Measurements from ENCODE around the gene VTN.

VTN gene

DNA sequence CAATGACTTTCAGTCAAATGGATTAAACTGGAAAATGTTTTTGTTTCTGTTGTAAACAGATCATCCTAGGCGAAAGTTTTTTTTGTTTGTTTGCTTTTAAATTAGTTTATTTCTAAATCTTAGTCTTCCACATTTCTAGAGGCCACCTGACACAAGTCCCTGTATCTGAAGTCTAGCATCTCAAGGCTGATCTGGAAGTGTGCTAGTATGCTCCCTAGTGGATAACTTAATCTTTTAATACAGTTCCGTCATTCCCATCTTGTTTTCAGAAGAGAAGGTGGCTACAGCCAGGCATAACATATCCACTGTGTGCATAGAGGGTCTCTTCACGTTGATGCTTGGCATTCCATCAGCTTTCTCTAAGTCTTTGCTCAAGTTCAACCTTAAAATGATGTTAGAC, 42.4 kb downstream of the VTN start:
- DNase-seq (ENCODE audit: low read depth), result no peak
- TF ChIP-seq, protein P1, sequence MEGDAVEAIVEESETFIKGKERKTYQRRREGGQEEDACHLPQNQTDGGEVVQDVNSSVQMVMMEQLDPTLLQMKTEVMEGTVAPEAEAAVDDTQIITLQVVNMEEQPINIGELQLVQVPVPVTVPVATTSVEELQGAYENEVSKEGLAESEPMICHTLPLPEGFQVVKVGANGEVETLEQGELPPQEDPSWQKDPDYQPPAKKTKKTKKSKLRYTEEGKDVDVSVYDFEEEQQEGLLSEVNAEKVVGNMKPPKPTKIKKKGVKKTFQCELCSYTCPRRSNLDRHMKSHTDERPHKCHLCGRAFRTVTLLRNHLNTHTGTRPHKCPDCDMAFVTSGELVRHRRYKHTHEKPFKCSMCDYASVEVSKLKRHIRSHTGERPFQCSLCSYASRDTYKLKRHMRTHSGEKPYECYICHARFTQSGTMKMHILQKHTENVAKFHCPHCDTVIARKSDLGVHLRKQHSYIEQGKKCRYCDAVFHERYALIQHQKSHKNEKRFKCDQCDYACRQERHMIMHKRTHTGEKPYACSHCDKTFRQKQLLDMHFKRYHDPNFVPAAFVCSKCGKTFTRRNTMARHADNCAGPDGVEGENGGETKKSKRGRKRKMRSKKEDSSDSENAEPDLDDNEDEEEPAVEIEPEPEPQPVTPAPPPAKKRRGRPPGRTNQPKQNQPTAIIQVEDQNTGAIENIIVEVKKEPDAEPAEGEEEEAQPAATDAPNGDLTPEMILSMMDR (IDR thresholded peaks at IDR 0.05; ENCODE audit: low read depth, low read length, missing control alignments), result no peak
- in situ Hi-C loops (cut with HindIII; ENCODE audit: low sequenced_read_pairs), result no loop called here
- no peak overlapping the region for H3K4me3 ChIP-seq (ENCODE audit: low read depth, low read length)

DNA sequence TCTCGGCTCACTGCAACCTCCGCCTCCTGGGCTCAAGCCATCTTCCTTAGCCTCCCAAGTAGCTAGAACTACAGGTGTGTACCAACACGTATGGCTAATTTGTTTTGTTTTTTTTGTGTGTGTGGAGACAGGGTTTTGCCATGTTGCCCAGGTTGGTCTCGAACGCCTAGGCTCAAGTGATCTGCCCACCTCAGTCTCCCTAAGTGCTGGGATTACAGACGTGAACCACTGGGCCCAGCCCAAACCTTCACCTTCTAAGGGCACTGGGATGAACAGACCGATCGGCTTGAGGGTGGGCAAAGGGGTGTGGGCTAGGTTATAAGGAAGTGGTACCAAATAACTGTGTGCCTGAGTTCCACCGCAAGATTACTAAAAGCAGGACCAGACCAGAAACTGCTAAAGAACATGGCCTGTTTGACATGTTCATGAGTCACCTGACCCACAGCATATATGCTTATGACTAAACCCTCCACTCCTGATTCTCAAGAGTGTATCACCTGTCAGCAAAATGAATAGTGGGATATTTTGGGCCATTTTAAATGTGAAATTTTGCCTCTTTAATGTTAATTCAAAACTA, 43.0 kb downstream of the VTN start:
- H3K4me3 ChIP-seq (ENCODE audit: low read depth, low read length), result no peak overlapping the region
- TF ChIP-seq, protein P1 (IDR thresholded peaks at IDR 0.05; ENCODE audit: low read depth, low read length, missing control alignments), result no peak
- no peak for DNase-seq (ENCODE audit: low read depth)

DNA sequence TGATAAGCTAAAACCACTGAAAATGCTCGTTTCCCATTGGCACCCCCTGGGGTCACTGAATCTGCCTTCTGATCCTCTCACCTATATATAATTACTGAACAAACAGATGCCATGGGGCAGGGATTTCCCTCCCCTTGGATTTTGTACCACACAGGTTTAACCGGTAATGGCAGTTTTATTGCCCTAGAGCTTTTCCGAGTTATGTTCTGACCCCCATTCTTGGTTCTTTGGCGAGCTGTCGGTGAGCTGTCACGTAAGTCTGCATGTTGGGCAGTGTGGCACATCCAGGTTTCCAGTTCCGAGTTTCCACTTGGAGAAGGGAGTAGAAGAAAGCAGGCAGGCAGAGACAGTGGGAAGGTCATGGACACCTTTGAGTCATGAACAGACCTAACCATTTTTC, 44.0 kb downstream of the VTN start:
- in situ Hi-C loops (cut with HindIII; ENCODE audit: low sequenced_read_pairs), result no loop called here
- DNase-seq (ENCODE audit: low read depth), result no peak
- H3K4me3 ChIP-seq (ENCODE audit: low read depth, low read length), result no peak overlapping the region
- TF ChIP-seq, protein P1 (IDR thresholded peaks at IDR 0.05; ENCODE audit: low read depth, low read length, missing control alignments), result no peak

More for the DNA sequence above, 43.0 kb downstream of the VTN start:
- in situ Hi-C loops (cut with HindIII; ENCODE audit: low sequenced_read_pairs), result no loop called here

DNA sequence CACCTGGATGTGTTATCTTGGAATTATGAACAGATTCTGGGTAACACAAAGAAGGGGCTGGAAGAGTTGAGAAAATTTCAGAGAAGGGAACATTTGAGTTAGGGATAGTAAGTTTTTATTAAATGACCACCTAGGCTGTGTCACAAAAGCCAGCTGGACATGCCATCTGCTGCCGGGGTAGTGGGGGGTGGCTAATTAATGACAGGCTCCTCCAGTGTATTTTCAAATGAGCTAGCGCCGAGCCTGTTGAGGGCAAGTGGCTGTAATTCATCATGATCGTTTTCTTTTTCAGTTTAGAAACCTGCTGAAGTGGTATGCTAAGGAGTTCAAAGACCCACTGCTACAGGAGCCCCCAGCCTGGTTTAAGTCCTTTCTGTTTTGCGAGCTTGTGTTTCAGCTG, 44.9 kb downstream of the VTN start:
- TF ChIP-seq, protein P1 (IDR thresholded peaks at IDR 0.05; ENCODE audit: low read depth, low read length, missing control alignments), result no peak
- no peak overlapping the region for H3K4me3 ChIP-seq (ENCODE audit: low read depth, low read length)
- in situ Hi-C loops (cut with HindIII; ENCODE audit: low sequenced_read_pairs), result no loop called here
- DNase-seq (ENCODE audit: low read depth), result no peak

DNA sequence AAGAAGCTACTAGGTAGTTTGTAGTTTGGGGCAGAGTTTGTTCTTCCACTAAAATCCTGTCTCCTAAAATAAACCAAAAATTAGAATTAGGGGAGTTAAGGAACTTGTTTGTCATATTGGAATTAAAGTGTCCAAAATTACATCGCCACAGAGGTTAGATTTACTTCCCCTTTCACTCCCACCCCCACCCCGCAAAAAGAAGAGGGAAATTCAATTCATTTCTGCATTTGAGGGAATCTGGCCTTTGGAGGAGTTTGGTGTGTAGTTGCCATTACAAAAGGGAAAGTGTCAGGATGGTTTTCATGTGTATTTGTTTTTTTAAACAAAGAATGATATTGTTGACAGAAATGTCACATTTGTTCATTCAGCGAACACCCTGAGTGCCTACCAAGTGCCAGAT, 45.3 kb downstream of the VTN start:
- in situ Hi-C loops (cut with HindIII; ENCODE audit: low sequenced_read_pairs), result no loop called here
- DNase-seq (ENCODE audit: low read depth), result no peak
- TF ChIP-seq, protein P1 (IDR thresholded peaks at IDR 0.05; ENCODE audit: low read depth, low read length, missing control alignments), result no peak
- no peak overlapping the region for H3K4me3 ChIP-seq (ENCODE audit: low read depth, low read length)

DNA sequence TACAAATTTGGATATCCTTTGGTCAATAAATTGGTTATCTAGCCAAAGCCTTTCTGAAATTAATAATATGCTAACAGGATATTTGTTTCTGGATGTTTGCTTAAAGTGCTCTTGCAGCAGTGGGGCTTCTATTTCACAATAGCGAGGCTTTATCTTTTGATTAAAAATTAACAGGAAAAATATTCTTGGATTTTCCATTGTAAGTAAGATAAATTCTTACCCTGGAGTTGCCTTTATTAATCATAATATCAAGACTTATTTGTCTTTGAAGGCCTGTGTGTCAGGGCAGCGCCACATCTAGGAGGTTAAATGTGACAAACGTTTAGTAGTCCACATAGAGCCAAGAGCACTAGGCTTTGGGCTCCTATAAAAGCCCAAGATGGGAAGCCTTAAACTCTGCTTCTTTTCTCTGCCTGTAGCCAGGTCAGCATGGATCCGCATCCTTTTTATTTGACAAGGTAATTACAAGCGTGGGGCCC, 45.8 kb downstream of the VTN start:
- TF ChIP-seq, protein P1 (IDR thresholded peaks at IDR 0.05; ENCODE audit: low read depth, low read length, missing control alignments), result no peak
- DNase-seq (ENCODE audit: low read depth), result no peak
- H3K4me3 ChIP-seq (ENCODE audit: low read depth, low read length), result no peak overlapping the region
- in situ Hi-C loops (cut with HindIII; ENCODE audit: low sequenced_read_pairs), result no loop called here
